Stimulated activated CD4-positive, alpha-beta T cell treated with anti-CD3 and anti-CD28 coated beads, Interleukin-4, amount 100 ng/mL, for 48 hours (primary cell): ENCODE measurements around the gene PPHLN1.
A peak's percentile ranks its signal among the peaks of the same experiment; 100 is the strongest.
"Not testable (repeated sequence)": the region's sequence is repeated elsewhere in the genome, so short reads cannot be mapped to it uniquely, and the experiment has no call there.

ENCODE experiments used
- DNase-seq, 2 donors: peaks; one replicate each; pipeline ENCODE4 v3.0.0-alpha.2; 2020; ENCODE audit warnings: low read depth in 2 of 2

Gene PPHLN1

DNA sequence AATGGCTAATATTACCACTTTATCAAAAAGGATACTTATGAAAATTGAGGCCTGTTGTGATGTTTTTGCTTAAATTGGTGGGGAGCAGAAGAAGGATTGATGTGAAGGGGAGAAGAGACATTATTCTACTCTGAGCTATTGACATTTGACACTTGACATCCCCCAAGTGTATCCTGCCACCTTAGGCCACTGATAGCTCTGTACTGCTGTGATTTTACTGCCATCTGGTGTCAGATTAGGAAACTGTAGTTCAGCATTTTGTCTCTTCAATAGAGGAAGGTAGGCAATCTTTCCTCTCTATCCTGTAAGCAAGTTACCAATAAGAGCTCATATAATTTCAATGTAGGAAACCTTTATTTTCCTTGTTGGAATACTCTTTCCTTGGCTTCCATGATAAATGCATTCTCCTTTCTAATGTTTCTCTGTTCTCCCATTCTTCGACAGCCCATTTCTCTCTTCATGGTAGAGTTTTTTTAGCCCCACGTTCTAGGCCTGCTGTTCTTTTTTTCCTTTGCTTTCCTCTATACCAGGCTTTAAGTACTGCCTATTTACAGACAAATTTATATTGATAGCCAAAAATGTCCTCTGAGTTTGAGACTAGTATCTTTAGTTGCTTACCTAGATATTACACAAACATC lies 46.3 kb downstream of the PPHLN1 start:
- no peak for DNase-seq

DNA sequence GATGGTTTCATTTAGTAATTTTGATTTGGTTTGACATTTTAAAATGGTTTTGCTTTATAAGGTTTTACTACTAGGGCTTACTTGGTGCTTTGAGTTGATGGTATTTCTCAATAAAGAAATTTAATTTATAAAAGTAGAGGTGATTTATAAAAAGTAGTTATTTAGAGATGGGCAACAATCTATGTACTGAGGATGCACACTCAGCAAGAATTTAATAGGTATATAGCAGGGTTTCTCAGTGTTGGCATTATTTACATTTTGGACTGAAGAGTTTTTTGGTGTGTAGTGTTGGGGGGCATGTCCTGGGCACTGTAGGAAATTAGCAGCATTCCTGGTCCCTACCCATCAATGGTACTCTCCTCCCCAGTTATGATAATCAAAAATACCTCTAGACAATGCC lies 47.7 kb downstream of the PPHLN1 start:
- no peak for DNase-seq

DNA sequence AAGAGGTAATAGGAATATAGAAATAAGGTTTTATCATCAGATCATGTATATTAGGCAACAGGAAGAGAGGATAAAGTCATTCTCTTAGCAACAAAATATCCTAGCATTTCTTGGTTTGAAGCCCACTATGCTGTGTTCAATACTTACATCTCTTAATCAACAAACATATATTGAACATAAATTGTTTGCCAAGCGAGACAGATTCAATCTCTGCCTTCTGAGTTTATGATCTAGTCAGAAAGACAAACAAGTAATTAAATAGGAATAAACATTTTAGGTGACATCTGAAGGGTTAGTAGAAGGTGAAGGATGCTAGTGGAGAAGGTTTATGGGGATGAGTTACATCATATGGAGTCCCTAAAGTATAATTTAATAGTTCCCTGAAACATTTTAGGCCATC lies 54.8 kb downstream of the PPHLN1 start:
- DNase-seq = no peak

DNA sequence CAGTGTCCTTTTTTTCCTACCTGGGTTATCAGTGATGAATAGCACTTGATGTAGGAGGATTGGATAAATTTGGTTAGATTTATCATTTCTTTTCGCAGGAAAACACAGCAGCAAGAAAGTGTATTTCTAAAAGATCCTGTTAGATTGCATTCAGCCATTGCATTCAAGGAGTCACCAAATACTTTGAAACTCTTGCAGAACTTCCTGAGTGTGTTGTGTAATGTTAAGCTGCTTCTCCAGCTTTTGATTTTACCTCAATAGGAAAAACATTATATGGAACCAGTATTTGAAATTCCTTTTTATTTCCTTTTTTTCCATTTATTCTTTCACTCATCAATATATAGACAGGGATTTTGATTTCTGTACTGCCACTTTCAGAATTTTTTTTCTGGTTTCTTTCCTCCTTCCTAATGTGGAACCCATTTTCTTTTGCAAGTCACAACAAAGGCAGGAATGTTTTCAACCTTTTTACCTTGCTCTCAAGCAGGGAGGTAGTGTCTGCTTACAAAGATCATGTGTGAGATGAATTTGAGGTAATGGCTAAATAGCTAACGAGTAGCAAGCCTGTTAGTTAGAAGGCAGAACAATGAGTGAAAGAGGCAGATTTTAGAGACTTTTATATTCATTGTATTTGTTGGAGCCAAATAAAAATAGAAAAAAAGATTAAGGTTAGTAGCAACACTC lies 56.2 kb downstream of the PPHLN1 start:
- DNase-seq = no peak

DNA sequence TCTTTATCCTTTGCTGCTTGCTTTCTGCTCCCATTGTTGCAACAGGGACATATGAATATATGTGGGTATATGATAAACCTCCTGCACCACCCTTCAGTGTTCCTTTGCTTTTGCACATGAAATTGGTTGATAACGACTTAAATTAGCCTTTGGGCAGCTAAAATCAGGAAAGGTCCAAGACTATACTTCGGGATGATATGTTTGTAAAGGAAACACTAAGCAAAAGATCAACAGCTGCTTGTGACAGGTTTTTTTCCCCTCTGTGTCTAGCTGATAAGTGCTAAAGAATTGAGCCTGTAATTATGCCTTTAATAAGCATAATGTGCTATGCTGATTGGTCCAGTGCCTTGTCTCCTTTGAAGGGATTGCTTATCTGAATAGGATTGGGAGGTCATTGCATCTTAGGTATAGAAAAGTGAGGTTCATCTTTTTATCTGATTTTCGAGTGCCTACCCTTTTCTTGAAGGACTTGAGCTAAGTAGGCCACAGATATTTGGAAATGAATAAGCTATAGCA lies 59.4 kb downstream of the PPHLN1 start:
- no peak for DNase-seq

DNA sequence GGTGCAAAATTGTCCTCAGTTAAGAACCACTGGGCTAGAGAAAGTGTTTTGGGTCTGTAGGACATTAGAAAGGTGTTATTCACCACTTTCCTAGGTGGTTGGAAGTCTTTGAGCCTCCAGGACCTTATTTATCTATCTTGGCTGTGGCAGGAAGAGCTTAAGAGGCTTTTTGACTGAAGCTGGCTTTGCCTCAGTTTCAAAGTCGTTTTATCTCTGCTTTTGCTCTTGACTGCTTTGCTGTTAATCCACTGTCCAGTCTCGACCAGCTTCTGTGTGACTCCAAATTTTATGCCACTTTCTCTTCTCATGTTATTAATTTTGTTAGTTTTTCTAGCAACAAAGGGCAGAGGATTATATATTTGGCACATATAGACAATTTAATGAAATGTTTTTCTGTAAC lies 60.3 kb downstream of the PPHLN1 start:
- no peak for DNase-seq

DNA sequence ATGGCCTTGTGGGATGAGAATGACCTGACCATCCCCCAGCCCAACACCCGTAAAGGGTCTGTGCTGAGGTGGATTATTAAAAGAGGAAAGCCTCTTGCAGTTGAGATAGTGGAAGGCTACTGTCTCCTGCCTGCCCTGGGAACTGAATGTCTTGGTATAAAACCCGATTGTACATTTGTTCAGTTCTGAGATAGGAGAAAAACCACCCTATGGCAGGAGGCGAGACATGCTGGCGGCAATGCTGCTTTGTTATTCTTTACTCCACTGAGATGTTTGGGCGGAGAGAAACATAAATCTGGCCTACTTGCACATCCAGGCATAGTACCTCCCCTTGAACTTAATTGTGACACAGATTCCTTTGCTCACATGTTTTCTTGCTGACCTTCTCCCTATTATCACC lies 62.1 kb downstream of the PPHLN1 start:
- DNase-seq = not testable (repeated sequence)

DNA sequence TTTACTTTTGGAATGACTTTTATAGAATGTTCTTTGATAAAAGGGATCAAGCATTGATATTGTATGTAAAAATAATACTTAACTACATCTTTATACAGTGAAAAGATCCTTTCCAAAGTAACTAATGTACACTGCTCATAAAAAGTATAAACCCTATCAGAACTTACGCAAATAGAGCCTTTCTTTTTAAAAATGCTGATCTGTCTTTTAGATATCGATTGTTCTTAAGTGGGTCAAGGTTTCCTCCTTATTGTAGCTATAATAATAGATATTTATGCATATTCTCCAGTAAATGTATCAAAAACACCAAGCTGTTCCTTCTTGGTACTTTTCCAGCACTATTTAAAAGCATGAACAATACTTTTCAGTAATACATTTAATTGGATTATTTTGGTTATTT lies 68.5 kb downstream of the PPHLN1 start:
- no peak for DNase-seq

DNA sequence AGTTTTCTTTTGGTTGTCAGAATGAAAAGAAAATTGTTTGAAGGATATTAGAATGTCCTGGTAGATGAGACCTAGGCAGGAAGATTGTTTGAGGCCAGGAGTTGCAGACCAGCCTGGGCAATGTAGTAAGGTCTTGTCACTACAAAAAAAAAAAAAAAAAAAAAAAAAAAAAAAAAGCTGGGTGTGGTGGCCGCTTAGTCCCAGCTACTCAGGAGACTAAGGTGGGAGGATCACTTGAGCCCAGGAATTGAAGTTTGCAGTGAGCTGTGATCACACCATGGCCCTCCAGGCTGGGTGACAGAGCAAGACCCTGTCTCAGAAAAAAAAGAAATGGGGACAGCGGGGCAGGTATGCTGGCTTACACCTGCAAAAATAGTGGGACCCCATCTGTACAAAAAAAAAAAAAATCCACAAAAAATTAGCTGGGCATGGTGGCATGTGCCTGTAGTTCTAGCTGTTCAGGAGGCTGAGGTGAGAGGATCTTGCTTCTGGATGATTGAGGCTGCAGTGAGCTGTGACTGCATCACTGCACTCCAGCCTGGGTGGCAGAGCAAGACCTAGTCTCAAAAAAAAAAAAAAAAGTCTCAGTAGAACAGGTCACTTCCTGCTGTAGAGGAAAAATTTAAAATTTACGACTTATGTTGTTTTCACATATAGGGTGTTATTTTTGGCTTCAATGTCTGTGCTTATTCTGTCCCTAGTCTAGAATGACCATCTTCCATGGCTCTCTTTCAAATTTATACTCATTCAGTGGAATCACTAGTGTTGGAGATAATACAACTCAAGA lies 70.7 kb downstream of the PPHLN1 start:
- DNase-seq = no peak

DNA sequence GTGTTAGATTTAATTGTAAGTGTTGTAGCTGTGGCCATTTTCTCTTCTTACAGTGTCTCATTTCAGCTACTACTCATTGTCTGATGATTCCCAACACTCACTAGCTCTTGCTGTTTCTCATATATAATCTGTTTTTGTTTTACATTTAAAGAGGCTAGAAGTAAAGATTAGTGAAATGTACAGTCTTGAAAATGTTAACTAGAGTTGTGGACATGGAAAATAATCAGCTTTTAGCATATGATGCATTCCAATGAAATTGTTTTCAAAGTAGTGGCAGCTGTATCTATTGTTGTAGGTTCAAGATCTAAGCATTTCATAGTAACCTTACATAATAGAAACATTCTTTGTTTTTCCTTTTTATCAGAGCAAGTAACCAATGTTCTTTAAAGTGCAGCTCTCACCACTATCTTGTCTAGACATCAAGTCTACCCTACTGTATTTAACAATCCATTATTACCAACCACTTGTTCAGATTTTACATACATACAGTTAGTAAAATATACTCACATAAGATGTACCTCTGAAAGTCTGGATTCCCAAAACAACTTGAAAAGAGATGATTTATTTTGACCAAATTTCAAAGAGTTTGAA lies 76.9 kb downstream of the PPHLN1 start:
- DNase-seq = no peak

DNA sequence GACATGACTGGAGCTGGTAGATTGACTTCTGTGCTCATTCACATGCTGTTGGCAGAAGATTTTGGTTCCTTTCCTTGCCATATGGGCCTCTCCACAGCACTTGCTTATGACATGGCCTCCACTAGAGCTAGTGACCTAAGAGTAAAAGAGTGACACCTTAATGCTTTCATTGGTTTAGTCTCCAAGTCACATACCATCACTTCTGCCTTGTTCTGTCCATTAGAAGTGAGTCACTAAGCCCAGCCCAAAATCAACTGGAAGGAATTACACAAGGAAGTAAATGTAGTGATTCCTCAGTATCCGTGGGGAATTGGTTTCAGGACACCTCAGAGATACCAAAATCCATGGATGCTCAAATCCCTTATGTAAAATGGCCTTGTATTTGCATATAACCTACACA lies 81.3 kb downstream of the PPHLN1 start:
- no peak for DNase-seq

DNA sequence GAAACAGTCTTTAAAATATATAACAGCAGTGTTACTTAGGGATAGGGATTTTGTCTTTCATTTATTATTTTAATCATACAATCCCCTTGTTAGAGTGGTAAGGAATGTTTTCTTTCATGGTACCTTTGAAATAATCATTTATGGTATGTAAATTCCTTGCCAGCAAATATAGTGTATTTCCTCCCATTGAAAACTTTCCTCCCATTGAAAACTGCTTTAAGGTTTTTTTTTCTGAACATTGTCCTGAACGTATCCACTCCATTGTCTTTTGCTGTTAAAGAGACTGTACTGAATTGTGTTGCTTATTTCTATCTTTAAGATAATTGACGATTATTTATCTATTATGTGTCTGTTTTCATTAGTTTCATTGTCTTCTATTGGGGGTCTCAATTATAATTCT lies 83.5 kb downstream of the PPHLN1 start:
- no peak for DNase-seq

DNA sequence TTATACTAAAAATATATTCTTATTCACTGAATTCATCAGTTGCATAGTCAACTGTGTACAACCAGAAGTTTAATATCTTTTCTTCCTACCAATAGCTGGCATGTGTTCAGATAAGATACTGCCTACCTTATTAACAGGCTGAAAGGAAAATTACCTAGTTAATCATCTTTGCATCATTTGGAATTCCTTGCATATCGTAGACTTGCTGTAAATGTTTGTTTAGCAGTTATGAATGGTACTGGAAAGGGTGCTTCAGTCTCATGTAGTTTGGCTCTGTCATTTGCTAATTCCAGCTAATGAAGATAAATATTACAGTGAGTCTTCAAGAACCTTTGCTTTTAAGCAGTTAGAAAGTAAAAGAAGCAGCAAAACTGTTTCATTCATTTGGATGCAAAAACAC lies 84.4 kb downstream of the PPHLN1 start:
- DNase-seq = no peak

DNA sequence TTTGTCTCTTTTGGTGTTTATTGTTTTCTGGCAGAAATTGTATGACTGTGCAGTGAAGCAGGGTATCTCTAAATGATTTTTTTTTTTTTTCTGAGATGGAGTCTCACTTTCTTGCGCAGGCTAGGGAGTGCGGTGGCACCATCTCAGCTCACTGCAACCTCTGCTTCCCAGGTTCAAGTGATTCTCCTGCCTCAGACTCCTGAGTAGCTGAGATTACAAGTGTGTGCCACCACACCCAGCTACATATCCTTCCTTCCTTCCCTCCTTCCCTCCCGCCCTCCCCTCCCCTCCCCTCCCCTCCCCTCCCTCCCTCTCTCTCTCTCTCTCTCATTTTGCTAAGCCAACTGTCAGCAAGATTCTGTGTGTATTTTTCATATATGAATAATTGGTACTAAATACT lies 94.4 kb downstream of the PPHLN1 start:
- DNase-seq = no peak

DNA sequence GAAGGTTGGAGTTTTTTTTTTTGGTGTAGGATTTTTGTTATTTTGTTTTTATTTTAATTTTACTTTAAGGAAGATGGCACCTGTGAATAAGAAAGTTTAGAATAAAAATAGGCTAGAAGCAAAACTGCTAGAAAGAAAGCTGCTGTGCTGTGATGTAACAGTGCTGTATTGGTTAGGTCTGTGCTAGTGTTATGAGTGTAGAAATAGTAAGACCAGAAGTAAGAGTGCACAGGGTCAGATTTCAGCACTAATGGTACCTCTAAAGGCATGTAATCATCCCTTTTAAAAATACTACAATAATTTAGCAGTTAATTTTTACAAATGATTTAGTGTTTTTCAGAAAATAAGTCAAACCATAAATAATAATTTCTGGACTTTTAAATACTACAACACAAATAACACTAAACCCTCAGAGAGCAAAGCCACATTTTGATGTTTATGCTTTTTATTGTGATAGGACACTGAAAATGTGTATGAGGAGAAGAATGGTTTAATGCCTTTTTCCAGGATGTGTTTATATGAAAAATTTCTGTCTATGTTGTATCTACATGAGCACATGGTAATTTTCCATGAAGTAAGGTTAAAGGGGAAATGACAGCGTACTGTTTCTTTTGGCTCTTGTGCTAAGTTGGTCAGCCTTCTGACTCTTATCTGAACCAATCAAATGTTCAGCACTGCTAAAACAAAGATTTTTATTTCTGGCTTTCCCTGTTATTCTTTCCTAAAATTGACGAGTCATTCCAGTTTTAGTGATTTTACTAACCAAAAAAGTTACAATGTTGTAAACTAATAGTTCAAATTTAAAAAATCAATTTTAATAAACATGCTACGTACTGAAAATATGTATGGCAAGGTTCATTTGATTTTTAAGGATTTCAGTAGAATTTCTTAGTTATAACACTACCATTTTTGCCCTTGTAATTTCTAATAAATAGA lies 96.1 kb downstream of the PPHLN1 start:
- DNase-seq = no peak

DNA sequence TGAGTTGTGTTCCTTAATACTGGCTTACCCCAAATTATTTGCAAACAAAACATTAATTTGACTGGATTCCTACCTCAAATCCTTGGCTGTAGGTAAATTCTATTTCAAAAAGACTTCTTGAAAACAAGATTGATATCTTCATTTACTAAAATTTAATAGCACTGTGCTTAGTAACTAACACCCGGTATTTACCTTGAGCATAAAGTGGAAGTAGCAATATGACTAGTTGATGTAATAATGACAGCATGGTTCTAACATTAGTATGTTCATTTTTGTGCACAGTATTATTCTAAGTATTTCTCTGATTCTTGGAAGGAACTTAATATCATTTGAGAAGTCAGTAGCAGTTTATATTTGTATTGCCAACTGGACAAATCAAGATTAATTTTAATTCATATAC lies 96.8 kb downstream of the PPHLN1 start:
- no peak for DNase-seq

DNA sequence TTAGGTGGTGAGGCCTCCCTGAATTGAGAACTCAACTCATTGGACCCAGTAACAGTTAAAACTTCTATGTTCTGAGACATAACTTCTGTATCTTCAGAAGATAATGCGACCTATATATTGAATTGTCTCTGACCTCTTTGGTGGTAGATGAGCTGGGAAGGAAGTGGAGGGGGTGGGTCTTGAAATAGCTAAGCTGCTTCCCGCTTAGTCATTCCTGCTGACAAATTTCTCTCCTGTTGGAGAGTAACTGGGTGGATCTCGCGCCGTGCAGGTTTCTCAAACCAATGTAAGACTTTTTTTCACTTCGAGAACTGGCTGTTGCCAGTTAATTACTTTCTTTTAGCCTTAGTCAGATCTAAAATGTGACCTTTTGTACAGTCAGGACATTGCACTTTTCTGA lies 100.8 kb downstream of the PPHLN1 start:
- DNase-seq = peak in 1 of 2 donors; percentile 10

DNA sequence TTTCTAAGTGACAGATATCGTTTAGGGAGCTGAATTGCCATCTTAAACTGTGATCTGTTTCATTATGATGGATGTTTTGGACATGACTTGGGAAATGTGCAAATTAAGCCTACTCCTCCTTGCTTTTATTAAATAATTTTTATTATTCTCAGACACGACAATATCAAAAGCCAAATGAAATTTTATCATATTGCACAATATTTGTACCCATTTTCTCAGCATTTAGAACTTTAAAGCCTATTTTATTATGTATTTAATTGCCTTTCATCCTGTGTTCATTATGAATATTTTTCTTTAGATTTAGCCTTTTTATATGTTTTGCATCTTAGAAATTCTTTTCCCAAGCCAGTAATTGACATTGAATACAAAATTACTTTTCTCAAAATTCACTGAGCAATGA lies 102.9 kb downstream of the PPHLN1 start:
- no peak for DNase-seq

DNA sequence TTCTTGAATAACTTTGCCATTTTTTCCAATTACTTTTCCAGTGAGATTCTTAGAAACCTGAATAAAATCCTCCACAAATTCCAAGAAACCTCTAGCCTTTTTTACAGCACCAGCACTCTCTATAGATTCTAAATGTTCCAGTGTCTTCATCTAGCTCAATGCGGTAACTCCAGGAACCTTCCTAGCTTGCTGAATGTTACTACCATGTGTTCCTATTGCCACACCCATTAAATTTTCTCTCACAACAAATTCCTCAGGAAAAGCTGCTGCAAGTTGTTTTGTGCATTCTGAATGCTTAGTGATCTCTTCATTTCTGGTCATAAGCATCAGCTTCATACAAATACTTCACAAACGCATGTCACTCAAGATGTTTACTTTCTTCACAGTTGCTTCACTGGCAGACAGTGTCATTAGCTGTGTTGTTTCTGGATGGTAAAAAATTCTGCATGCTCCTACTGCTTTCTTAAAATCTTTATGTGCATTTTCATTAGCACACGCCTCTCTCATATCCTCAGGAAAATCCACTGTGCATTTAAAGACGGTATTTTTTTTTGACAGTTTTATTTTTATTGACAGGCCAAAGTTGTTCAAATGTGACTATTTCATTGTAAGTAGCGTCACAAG lies 106.7 kb downstream of the PPHLN1 start:
- no peak for DNase-seq

DNA sequence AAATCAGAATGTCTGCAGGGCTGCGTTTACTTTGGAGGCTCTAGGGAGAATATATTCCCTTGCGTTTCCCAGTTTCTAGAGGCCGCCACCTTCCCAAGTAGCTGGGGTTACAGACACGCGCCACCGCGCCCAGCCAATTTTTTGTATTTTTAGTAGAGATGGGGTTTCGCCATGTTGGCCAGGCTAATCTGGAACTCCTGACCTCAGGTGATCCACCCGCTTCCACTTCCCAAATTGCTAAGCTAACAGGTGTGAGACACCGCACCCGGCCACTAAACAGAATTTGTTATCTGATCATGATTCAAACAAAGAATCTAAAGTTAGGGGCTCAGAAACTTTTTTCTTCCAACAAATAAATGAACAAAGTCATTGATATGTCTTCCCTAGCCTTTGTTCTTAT lies 114.6 kb downstream of the PPHLN1 start:
- DNase-seq = no peak

DNA sequence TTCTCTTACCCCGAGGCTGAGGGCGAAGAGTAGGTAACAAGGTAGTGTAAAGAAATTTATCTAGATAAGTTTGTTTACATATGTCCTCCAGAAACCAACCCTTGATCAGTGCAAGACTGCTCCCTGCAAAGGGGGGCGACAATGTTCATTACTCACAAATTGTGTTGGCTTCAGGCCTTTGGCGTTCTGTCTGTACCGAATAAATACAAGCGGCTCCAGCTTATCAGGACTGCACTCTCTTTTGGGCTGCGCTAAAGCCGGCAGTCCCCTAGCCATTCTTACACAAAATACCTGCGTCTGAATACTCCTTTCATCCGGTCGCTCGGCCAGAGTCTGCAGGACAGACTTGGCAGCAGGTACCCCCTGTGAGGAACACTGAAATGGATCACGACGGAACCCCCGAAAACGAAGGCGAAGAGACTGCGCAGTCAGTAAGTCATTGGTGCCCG lies 116.4 kb downstream of the PPHLN1 start:
- no peak for DNase-seq
